ENCODE measurements around the gene CDON.
"Not testable (repeated sequence)": the region's sequence is repeated elsewhere in the genome, so short reads cannot be mapped to it uniquely, and the experiment has no call there.

The CDON gene

GRCh38 chr11:125923633-125924032, 139.0 kb downstream of the CDON start:
- no peak for DNase-seq (ENCODE audit: low read depth)

- peak; percentile 64 for DNase-seq (ENCODE audit: low read depth)
Observed at GRCh38 chr11:125923012-125923579, 139.6 kb downstream of the CDON start.

- DNase-seq (ENCODE audit: low read depth): no peak
Observed at GRCh38 chr11:125922156-125922555, 140.5 kb downstream of the CDON start.

GRCh38 chr11:125921042-125921441, 141.6 kb downstream of the CDON start:
- DNase-seq (ENCODE audit: low read depth): no peak

GRCh38 chr11:125918140-125918840, 144.4 kb downstream of the CDON start:
- no peak for DNase-seq (ENCODE audit: low read depth)

GRCh38 chr11:125916683-125917347, 145.9 kb downstream of the CDON start:
- DNase-seq (ENCODE audit: low read depth): no peak

- not testable (repeated sequence) for DNase-seq (ENCODE audit: low read depth)
Observed at GRCh38 chr11:125914601-125915000, 148.1 kb downstream of the CDON start.

GRCh38 chr11:125910226-125910849, 152.3 kb downstream of the CDON start:
- no peak for DNase-seq (ENCODE audit: low read depth)
